H4 (cell line): Measurements from ENCODE around the gene MSI2. TPM values are rescaled to one million over a fixed set of nuclear protein-coding genes. Genes with fewer than 3 reads are reported as not detected.

Source experiments
- DNase-seq: peaks from one replicate; pipeline ENCODE4 v3.0.0-alpha.2; 2015; ENCODE audit warnings: low spot score
- total RNA-seq: library from RNA; depleted of rRNA; stranded (reverse); fragments of >200 nt; shearing (Covaris generic); gene quantifications from 2 replicates; pipeline ENCODE4 v1.2.3, GENCODE V29; 2014

MSI2 gene
- total RNA-seq, 1 experiment from 2014 or later, result 27.7 TPM

DNA sequence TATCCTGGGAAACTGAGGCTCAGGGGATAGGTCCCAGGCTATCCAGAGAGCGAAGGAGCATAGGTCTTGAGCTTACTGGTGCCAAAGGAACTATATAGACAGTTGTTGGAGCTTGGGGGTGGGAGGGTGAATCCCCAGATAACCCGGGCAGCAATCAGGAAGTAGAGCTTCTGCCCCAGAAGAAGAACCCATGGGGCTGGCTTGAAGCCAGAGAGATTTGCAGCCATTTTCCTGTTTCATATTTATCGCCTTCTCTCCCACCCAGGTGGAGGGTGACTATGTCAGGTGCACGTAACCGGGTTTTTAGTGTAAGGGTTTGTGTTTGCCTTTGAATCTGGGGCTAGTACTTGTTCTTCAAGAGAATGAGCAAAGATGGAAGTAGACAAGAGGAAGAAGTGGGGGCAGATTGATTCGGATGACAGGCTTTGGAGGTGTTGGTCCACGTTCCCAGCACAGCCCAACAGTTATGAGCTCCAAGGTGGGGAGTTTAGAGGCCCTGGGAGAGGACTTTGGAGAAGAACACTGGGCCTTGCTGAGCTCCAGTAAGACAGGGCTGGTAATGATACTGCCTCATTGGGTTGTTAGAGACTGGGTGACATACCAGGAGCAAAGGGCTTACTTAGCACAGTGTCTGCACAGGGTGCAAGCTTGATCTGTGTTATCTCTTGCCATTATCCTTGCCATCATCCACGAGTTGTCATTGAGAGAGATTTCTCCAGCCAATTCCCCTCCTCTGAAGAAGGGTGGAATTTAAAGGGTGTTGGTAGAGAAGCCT lies 343.1 kb downstream of the MSI2 start:
- DNase-seq, result no peak

DNA sequence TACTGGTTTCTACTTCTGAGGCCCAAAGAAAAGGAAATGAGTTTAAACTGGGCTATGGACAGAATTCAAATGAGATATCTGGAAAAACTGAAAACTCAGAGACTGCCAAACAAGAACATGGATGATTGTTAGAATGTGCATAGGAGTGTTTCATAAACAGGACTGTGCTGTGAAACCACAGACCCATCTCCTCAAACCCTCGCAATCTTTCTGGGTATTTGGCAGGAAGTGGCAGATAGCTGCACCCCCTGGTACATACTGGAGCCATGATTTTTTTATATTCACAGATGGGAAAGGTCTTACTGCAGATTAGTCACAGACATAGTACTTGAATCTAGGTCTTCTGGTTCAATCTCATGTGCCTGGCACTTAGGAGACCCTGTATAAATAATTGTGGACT lies 343.8 kb downstream of the MSI2 start:
- no peak for DNase-seq

DNA sequence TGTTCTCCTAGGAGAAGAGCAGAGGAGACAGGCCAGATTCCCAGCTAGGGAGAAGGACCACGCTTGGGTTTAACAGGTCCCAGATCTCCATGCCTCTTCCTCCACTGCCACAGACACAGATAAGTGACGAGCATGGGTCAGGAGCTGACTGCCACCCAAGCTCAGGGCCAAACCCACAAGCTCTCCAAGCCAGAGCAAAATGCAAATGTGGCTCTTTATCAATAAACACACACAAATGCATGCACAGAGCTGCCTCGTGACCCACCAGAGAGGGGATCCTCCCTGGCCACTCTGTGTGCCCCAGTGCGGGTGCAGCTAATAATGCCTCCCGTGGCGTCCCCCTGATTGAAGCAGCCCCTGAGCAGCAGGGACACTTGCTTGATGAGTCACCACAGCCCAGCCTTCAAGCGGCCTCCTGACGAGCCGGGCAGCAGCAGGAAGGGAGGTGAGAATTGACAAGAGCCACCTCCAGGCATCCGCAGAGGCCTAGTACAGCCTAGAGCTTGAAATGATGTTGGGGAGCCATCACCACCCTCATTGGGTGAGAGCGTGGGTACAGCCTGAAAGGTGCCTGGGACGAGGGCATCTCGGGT lies 344.9 kb downstream of the MSI2 start:
- no peak for DNase-seq

DNA sequence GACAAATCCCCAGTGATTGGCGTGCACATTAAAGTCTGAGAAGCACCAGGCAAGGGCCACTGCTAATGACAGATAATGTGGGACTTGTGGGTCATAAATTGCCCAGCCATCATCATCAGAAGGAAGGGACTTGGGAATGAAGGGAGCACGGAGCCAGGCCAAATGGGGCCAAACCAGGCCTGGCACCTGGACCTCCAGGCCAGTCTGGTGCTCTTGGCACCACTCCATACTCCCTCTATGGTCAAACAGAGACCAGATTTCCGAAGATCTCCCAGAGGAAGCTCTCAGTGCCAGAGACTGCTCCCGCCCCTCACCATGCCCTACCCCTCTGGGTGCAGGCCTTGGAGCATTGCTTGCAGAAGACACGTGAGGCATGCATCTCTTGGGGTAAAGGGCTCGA lies 346.6 kb downstream of the MSI2 start:
- no peak for DNase-seq

DNA sequence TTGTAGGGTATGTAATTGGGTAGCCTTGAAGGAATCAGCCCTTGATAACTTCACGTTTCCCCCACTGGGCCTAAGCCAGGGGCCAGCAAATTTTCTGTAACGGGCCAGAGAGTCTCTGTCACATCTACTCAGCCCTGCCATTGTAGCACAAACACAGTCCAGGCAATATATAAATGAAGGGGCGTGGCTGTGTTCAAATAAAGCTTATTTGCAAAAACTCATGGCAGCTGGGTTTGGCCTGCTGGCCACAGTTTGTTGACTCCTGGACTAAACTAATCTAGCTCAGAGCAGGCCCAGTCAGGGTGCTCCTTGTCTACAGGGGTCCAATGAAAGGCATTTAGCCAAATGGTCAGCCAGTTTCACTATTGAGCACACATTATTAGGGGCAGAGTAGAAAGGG lies 347.2 kb downstream of the MSI2 start:
- no peak for DNase-seq

DNA sequence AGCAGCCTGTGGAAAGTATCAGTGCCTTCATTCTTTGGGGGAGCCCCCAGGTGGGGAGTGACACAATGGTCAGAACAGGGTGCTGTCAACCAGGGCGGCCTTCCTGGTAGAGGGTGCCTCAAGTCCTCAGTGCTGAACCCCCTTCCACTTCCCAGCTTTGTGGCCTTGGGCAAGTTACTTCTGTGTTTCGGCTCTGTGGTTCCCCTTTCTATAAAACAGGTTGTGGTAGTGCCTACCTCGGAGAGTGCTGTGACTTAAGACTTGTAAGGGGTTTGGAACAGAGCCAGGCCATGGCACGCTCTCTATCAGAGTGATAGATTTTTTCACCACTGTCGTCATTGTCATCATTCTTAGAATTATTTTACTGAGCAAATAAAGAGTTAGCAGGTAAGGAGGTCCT lies 347.7 kb downstream of the MSI2 start:
- DNase-seq, result no peak

DNA sequence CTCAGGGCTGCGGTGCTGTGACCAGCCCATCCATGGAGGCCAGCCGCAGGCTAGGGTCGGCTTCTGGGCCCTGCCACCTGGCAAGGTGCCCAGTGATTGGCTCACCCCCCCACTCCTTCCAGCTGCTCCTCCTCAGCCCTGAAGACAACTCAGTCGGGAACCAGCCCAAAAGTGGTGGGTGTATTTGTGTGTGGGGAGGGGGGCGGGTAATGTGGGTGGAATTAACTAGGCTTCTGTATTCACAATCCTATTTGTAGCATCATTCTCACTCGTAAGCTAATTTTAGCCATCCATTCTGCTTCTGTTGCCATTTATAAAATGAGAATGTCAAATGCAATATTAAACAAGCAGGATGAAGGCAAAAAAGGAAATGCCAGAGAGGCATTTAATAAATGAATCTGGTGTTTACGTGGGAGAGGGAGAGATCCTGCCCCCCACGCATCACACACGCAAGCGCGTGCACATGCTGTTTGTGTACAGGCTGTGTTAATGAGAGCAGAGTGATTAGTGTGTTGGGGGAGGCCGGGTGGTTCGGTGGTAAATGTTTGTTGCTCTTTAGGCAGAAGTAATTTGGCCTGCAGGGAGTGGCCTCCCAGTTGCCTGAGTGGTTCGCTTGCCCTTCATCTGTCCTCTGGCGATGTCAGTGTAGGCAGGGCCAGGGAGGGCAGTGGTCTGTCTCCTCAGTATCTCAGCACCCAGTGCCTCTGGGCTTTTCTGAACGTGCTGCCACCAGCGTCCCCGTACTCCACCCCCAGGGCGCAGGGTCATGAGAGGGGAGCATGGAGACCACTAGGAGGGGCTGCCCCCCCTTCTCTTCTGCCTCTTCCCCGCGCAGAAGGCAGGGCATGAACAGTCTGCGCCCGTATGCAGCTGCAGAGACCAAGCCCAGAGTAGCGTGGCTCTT lies 348.7 kb downstream of the MSI2 start:
- DNase-seq, result no peak

DNA sequence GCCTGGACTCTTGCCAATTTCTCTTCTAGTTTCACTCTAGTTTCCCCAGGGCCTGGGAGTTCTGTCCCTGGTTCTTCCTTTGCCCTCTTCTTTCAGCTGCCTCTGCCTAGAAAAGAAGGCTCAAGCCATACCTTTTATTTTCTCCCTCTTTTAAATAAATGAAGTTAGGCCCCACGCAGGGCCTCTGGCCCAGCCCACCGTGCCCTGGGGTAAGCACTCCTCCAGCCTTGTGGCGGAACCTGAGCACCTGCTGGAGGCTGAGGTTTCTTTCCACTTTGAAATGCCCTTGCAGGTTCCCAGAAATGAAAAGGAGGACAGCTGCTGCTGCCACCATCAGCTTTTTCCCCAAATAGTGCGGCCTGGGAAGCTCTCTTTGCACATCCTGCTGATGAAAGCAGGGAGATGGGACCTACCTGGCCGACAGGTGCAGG lies 349.4 kb downstream of the MSI2 start:
- DNase-seq, result no peak

DNA sequence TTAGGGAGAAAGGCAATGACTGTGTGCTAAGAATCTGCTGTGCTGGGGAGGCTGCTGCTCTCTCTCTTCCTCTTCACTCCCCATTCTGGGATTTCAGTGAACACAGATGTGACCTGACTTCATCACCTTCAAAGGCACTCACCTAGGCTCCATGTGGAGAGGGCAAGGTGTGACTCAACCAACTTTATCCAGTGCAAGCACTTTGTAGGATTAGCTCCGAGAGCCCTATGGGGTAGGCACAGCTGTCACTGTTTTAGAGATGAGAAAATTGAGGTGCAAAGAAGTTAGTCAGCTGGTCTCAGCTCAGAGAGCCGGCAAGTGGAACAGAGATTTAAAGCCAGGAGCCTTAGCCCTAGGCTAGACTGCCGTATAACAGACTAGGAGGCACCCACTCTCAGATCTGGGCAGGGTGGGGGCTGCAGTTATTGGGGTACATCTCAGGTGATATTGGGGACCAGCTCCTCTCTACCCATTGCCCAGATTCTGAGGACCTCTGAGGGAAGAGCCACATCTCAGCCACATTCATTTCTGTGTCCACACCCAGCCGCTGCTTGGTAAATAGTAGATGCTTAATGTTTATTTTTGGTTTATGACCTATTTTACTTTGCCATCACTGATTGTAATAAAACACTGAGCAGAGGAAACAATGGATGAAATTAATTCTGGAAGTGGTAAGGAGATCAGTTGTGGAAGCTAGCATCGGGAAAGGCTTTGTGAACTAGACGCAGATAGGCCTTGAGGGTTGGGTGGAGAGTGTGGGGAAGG lies 350.0 kb downstream of the MSI2 start:
- DNase-seq, result no peak

DNA sequence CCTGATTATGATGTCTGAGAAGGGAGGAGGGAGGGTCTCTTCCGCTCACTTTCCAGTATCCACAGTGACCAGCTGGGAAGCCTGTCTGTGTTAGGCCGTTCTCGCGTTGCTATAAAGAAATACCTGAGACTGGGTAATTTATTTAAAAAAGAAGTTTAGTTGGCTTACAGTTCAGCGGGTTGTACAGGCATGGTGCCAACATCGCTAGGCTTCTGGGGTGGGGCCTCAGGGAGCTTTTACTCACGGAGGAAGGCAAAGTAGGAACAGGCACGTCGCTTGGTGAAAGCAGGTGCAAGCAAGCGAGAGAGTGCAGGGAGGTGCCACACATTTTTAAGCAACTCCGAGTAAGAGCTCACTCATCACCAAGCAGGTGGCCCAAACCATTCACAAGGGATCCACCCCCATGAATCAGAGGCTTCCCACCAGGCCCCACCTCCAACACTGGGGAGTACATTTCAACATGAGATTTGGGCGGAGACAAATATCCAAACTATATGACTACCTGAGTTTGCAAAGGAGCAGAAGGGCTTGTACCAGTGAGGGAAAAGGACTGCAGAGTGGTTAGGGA lies 351.3 kb downstream of the MSI2 start:
- no peak for DNase-seq

DNA sequence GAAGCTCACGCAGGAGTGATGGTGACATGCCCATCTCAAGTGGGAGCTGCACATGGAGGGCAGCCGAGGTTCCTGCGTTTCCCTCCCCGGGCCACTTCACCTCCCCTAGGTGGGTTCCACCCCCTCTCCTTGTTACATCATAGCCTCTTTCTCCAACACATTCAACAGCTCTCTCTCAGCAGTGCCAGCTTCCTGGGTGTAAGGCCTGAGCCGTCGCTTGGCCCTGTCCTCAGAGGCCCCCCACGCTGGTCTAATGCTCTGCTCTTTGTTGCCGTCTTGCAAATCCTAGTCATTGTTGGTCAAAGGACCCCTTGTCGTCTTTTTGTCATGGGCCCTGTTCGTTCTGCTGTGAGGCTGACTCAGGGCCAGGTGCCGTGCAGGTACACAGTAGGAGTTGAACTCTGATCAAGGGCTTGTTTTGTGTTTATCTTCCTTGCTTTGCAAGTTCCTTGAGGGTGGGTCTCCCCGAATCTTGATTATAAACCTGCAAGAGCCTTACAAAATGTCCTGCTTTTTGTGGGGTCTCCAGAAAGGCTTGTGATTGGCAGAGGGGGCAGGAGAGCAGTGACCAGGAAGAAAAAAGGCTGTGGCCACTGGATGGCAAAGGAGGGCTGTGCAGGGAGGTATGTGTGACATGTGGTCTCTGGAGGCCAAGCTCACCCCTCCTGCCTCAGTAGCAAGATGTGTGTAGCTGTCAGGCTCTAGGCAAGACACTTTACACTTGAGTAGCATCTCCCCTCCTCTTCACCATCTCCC lies 352.2 kb downstream of the MSI2 start:
- DNase-seq, result no peak

DNA sequence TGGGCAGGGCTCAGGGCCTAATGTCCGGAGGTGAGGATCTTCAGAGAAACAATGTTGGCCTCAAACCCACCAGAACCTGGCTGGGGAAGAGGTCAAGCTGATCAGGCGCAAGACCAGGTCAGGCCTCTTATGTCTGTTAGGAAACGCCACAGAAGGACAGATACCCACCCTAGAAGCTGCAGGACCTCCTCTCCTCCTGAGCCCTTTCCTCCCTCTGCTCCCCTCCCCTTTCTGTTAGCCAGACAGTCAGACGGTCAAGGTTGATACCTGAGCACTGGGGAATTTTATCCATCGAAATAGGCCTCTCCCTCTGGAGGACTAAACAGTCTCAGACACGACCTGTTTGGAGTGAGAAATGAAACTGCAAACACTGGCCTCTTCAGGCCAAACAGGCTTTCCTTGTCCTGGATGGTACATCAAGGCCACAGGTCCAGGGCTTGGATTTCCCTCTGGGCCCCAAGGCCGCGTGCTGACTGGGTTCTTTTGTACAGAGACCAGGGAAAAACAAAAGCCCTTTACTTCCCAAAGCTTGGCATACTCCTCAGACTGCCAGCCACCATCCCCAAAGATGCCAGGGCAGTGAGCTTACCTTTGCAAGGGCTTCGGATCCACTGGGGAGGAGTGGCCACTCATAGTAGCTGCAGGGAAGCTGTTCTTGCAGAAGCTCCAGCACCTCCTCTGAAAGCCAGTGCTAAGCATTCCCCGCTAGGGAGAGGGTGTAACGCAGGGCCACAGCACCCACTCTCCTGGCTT lies 353.0 kb downstream of the MSI2 start:
- DNase-seq, result no peak

DNA sequence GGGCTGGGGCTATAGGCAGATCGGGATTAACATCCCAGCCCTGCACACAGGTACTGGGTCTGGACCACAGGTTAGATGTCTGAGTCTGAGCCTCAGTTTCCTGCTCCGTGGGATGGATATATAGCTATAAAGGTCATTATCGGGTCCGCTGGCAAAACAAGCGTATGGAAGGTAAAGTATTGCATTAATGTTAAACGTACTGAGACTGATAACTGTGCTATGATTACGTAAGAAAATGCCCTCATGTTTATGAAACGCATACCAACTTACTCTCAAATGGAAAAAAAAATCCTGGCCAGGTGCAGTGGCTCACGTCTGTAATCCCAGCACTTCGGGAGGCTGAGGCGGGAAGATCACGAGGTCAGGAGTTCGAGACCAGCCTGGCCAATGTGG lies 353.6 kb downstream of the MSI2 start:
- no peak for DNase-seq

DNA sequence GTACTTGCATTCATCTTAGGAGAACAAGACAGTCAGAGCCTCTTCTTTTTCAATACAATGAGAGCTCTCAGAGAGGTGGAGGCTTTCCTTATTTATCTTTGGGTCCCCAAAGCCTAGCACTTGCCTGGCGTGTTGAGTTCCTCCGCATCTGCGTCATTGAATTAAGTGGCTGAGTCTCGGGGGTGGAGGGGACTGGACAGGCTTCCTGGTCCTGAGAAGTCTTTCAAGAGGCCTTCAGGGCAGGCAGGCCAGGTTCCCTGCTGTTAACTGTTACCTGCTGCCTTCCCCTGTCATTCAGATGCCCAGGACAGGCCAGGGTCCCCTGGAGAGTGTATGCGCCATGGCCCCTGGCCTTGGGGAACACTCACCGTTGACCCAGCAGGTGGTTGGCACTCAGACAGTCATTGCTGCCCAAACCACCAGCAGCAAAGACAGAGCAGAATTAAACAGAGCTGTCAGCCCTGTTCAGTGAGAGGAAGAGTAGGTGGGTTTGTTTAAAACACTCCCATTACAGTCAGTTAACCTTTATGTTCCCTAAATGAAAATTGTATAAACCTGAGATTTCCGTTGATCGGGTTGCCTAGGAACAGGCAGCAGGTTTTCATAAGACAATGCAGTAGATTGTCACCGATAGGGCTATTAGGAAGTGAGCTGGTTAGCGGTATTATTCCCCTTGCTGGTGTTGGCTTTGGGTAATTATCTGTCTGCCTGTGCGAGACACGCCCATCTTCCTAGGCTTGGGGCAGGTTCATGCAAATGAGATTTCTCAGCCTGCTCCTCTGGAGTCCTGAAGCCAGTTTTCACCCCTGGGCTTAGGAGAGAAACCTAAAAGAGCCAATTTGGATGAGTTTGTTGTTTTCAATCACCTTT lies 356.1 kb downstream of the MSI2 start:
- DNase-seq, result no peak

DNA sequence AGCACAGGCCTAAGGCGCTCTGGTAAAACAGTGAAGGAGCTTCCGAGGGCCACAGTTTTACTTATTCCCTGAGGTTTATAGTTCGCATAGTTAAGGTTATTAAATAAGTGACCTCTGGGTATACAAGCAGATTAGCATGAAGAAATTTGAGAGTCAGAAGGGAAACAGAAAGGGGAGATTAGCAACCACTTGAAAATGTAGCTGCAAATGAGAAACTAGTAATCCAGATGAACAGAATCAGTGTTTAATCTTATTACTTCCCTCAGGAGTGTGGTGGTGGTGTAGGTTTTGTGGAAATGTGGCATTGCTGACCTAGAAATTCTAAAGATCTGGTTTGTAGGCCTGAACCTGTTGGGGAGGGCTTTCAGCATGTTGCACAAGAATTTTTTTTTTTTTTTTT lies 358.4 kb downstream of the MSI2 start:
- no peak for DNase-seq

DNA sequence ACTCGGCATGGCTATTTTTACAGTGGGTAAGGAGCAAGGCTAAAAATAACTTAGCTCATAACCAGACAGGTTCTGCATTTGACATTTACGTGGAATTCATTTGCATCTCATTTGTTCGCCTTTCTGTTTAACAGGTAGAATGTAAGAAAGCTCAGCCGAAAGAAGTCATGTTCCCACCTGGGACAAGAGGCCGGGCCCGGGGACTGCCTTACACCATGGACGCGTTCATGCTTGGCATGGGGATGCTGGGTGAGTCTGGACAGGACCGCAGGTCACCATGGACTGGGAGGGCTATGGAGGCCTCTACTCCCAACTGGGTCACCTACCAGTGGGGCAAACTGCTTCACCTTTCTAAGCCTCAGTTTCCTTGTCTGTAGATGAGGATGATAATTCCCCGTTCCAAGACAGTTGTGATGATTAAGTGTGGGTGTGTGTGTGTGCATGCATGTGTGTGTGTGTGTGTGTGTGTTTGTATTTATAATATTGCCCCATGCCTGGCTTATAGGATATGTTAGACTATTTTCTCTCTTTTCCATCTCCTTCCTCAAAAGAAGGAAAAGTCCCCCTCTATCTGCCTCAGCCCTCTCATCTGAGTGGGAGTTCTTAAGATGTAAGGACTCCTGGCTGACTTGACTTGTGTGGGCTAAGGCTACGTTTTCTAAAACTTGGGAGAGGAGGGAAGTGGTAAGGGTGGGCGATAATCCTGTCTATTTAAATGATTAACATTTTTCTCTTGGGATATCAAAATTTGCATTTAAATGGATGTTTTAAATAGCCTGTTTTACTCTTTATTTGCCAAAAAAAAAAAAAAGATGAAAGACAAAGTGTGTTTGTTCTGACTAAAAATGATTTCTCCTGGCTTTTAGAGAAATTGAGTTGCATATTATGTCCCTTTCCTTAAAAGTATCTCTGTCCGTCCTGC lies 359.8 kb downstream of the MSI2 start:
- no peak for DNase-seq

DNA sequence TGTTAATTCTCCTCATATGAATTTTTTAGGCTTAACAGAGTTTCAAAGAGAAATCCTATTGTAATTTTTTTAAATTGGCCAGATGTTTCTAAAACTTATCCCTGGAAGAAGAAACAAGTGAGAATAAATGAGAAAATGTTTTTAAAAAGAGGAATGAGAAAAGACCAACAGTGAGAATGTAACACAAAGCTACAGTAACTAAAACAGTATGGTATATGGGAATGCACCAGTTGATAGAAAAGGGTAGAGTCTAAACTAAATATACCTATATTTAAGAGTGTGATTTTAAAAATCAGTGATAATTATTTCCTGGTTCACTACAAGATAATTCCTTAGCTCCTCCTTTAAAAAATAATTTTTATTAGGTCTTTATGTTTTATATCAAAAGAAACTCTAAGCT lies 360.9 kb downstream of the MSI2 start:
- no peak for DNase-seq
